B cell (primary cell): ENCODE results near the gene GDF11. TPM values are rescaled to one million over a fixed set of nuclear protein-coding genes. Genes with fewer than 3 reads are reported as not detected.
A peak's percentile ranks its signal among the peaks of the same experiment; 100 is the strongest.

Experiments used
- ATAC-seq: fragments of 200-7000 bp; cut with Tn5 transposase; one replicate; pipeline ENCODE4 v1.10.0; 2021; ENCODE audit warnings: low read depth, mild to moderate bottlenecking, moderate number of reproducible peaks, moderate library complexity
- CTCF ChIA-PET: fragments of 350-600 bp; sonication (Branson Sonifier 250); formaldehyde crosslinking; loops from one replicate; lab custom pipeline; 2021; ENCODE audit warnings: antibody characterized with exemption, inconsistent platforms; lab: Charles Lee
- POLR2A ChIA-PET: fragments of 350-600 bp; sonication (Branson Sonifier 250); formaldehyde crosslinking; loops from one replicate; lab custom pipeline; 2021; ENCODE audit warnings: antibody characterized with exemption; lab: Charles Lee
- DNase-seq: peaks from one replicate; pipeline ENCODE4 v3.0.0; 2013
- H2AFZ ChIP-seq: 2 replicates; pipeline ENCODE4 v1.6.1; 2012; ENCODE audit warnings: mild to moderate bottlenecking, low read depth, low read length; ENCODE audit not compliant: insufficient read depth, poor library complexity, severe bottlenecking
- H3K27ac ChIP-seq, 2 donors: 1 replicate in 1 of 2; 2 replicates in 1 of 2; pipeline ENCODE4 v1.5.1; 2012 to 2013; ENCODE audit warnings: low read length in 2 of 2, mild to moderate bottlenecking in 2 of 2, moderate library complexity in 1 of 2
- H3K27me3 ChIP-seq, 4 experiments: fragments of 200-600 bp in 1 of 4; sonication (generic) in 1 of 4; replicated peaks in 1 of 4; 1 replicate in 2 of 4; 2 replicates in 2 of 4; pipeline versions ENCODE4 v1.6.1 to v1.7.0; 2013 to 2016; ENCODE audit warnings: low read length in 3 of 4, mild to moderate bottlenecking in 2 of 4, mixed read lengths in 1 of 4, moderate library complexity in 1 of 4; ENCODE audit not compliant: insufficient read depth in 4 of 4, control insufficient read depth in 3 of 4; ENCODE audit errors: control extremely low read depth in 1 of 4
- H3K36me3 ChIP-seq, 2 experiments: replicated peaks in 1 of 2; 1 replicate in 1 of 2; 2 replicates in 1 of 2; pipeline versions ENCODE4 v1.6.1 to v1.7.1; 2013; ENCODE audit warnings: low read length in 1 of 2; ENCODE audit not compliant: insufficient read depth in 2 of 2, control insufficient read depth in 1 of 2; ENCODE audit errors: control extremely low read depth in 1 of 2, extremely low read depth in 1 of 2
- H3K4me1 ChIP-seq, 2 donors: fragments of 200-600 bp in 1 of 2; sonication (generic) in 1 of 2; 1 replicate in 1 of 2; 2 replicates in 1 of 2; pipeline versions ENCODE4 v1.5.1 to v1.6.1; 2013 to 2017; ENCODE audit warnings: low read length in 2 of 2; ENCODE audit not compliant: control insufficient read depth in 2 of 2, insufficient read depth in 2 of 2
- H3K4me2 ChIP-seq: replicated peaks from 2 replicates; pipeline ENCODE3; 2012; ENCODE audit warnings: mild to moderate bottlenecking, low read depth, low read length; ENCODE audit not compliant: poor library complexity, severe bottlenecking
- H3K4me3 ChIP-seq, 5 experiments: fragments of 200-600 bp in 1 of 5; sonication (generic) in 1 of 5; 1 replicate in 3 of 5; 2 replicates in 2 of 5; pipeline versions ENCODE4 v1.5.1 to v1.7.0; 2011 to 2016; ENCODE audit warnings: low read length in 4 of 5, mild to moderate bottlenecking in 4 of 5, low read depth in 2 of 5, control low read depth in 1 of 5, moderate library complexity in 1 of 5; ENCODE audit not compliant: insufficient read depth in 1 of 5; ENCODE audit errors: control extremely low read depth in 1 of 5, extremely low read depth in 1 of 5
- H3K79me2 ChIP-seq: fragments of 200-600 bp; sonication (generic); one replicate; pipeline ENCODE4 v1.6.0; 2016; ENCODE audit warnings: low read length; ENCODE audit not compliant: control insufficient read depth, insufficient read depth
- H3K9ac ChIP-seq: fragments of 200-600 bp; sonication (generic); 2 replicates; pipeline ENCODE4 v1.6.1; 2017; ENCODE audit warnings: mild to moderate bottlenecking, low read length, moderate library complexity
- H3K9me3 ChIP-seq, 3 donors: one replicate each; pipeline versions ENCODE4 v1.6.1 to v1.7.1; 2013; ENCODE audit warnings: low read length in 2 of 3; ENCODE audit not compliant: control insufficient read depth in 2 of 3, insufficient read depth in 1 of 3; ENCODE audit errors: control extremely low read depth in 1 of 3
- H4K20me1 ChIP-seq: 2 replicates; pipeline ENCODE4 v1.6.0; 2012; ENCODE audit warnings: mild to moderate bottlenecking, low read length; ENCODE audit not compliant: insufficient read depth, control insufficient read depth, poor library complexity, severe bottlenecking
- H3K27ac Mint-ChIP-seq: one replicate; pipeline ENCODE4 v1.8.0; 2021; ENCODE audit warnings: mixed read lengths
- H3K27me3 Mint-ChIP-seq: one replicate; pipeline ENCODE4 v1.8.0; 2021; ENCODE audit warnings: mixed read lengths
- H3K4me1 Mint-ChIP-seq: one replicate; pipeline ENCODE4 v1.8.0; 2021; ENCODE audit warnings: mixed read lengths
- H3K4me3 Mint-ChIP-seq: one replicate; pipeline ENCODE4 v1.8.0; 2021; ENCODE audit warnings: mixed read lengths
- H3K9me3 Mint-ChIP-seq: one replicate; pipeline ENCODE4 v1.8.0; 2022; ENCODE audit warnings: mixed read lengths; ENCODE audit not compliant: insufficient read depth
- EZH2 ChIP-seq: IDR thresholded peaks from 2 replicates; pipeline ENCODE4 v1.6.1; 2012; ENCODE audit warnings: borderline replicate concordance, low read depth, mild to moderate bottlenecking, moderate library complexity, low read length; ENCODE audit not compliant: insufficient read depth, poor library complexity, severe bottlenecking
- WGBS: methylation state at CpG from one replicate; pipeline ENCODE4 v1.1.5; 2013; ENCODE audit warnings: missing lambda C conversion rate; ENCODE audit not compliant: insufficient coverage; 5-methylcytosine and 5-hydroxymethylcytosine counted together
- intact Hi-C: fragments of 100-400 bp; cut with micrococcal nuclease; formaldehyde crosslinking; loops from one replicate; pipeline ENCODE4 v1.10.0; 2022
- polyA plus RNA-seq: library from polyadenylated mRNA; depleted of rRNA; stranded (reverse); fragments of >200 nt; gene quantifications from 2 replicates; pipeline ENCODE4 v1.2.3, GENCODE V29; 2012
- total RNA-seq, 2 donors: library from RNA; stranded (reverse); fragments of 120-200 nt in 1 of 2; gene quantifications; 1 replicate in 1 of 2; 2 replicates in 1 of 2; pipeline versions ENCODE4 v1.2.3 to v1.2.4, GENCODE V29; 2013 to 2022
- TF ChIP-seq, protein P1 (sequence below): fragments of 200-600 bp; IDR thresholded peaks from one replicate; pipeline ENCODE4 v1.8.0; 2022; ENCODE audit warnings: antibody characterized with exemption, mild to moderate bottlenecking

Gene GDF11
- total and polyA plus RNA-seq, 2 donors (not counting 1 experiment from before 2014, with no cell fraction given), result 4.4 to 11.3 TPM

DNA sequence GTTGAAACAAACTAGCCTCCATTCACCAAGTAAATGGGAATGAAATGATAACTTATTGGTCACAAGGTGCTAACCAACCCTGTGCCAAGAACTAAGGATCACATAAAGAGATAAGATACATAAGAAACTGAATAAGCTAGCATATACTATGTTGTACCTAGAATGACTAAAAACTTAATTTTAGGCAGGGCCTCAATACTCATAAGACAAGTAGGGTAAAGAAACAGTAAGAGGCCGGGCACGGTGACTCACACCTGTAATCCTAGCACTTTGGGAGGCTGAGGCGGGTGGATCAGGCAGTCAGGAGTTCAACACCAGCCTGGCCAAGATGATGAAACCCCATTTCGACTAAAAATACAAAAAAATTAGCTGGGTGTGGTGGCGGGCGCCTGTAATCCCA is 17.7 kb downstream of the GDF11 start:
- CTCF ChIA-PET, result no interaction called here
- H3K36me3 ChIP-seq, result peaks cover 13 to 66% of the 10 kb centered on the region in 2 experiments
- H3K9ac ChIP-seq, result no peak overlapping the region
- H3K4me2 ChIP-seq, result no peak overlapping the region
- no peaks in the 10 kb centered on the region for H3K27me3 Mint-ChIP-seq
- H3K27ac Mint-ChIP-seq, result peak overlapping the region; percentile 20
- H2AFZ ChIP-seq, result no peak overlapping the region
- WGBS, result 86% methylated on average over 4 of the region's 6 CpGs
- no peak overlapping the region for H3K4me3 ChIP-seq
- H3K4me3 Mint-ChIP-seq, result no peak overlapping the region
- intact Hi-C loops, result no loop called here
- POLR2A ChIA-PET, result no interaction called here
- ATAC-seq, result no peak
- H3K79me2 ChIP-seq, result no peaks in the 10 kb centered on the region
- no peaks in the 10 kb centered on the region for H3K4me1 Mint-ChIP-seq
- H3K27me3 ChIP-seq, result no peaks in the 10 kb centered on the region
- peaks cover 4% of the 10 kb centered on the region for H4K20me1 ChIP-seq
- H3K9me3 Mint-ChIP-seq, result no peaks in the 10 kb centered on the region
- no peak for TF ChIP-seq EZH2
- H3K27ac ChIP-seq, result no peak overlapping the region
- H3K4me1 ChIP-seq, result no peaks in the 10 kb centered on the region
- H3K9me3 ChIP-seq, result no peaks in the 10 kb centered on the region
- no peak for DNase-seq

DNA sequence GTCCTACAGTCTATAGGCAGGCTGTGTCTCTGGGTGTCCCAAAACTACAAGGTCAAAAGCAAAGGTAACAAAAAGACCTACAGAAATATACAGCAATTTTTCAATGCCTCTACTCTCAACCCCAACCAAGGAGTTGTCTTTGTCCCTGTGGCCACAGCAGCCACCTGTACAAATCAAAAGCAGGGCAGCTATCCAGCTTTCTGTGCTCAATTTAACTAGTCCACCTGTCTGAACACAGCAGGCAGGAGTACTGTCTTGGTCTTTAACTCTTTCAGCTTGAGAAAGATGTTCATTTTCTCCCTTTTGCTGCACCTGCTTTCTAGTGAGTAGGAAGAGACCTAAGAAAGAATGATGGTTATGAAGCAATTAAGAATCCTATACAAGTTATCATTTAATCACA is 19.7 kb downstream of the GDF11 start:
- H3K36me3 ChIP-seq, result peaks cover 9 to 60% of the 10 kb centered on the region in 2 experiments
- intact Hi-C loops, result no loop called here
- ATAC-seq, result no peak
- no peak overlapping the region for H3K4me3 ChIP-seq
- no peaks in the 10 kb centered on the region for H3K9me3 ChIP-seq
- Mint-ChIP-seq H3K27me3 (no peaks in the 10 kb centered on the region), H3K4me3 (no peak overlapping the region), H3K27ac (no peak overlapping the region), H3K9me3 (no peaks in the 10 kb centered on the region), H3K4me1 (no peaks in the 10 kb centered on the region)
- H3K9ac ChIP-seq, result no peak overlapping the region
- no peak for TF ChIP-seq EZH2
- TF ChIP-seq, protein P1, sequence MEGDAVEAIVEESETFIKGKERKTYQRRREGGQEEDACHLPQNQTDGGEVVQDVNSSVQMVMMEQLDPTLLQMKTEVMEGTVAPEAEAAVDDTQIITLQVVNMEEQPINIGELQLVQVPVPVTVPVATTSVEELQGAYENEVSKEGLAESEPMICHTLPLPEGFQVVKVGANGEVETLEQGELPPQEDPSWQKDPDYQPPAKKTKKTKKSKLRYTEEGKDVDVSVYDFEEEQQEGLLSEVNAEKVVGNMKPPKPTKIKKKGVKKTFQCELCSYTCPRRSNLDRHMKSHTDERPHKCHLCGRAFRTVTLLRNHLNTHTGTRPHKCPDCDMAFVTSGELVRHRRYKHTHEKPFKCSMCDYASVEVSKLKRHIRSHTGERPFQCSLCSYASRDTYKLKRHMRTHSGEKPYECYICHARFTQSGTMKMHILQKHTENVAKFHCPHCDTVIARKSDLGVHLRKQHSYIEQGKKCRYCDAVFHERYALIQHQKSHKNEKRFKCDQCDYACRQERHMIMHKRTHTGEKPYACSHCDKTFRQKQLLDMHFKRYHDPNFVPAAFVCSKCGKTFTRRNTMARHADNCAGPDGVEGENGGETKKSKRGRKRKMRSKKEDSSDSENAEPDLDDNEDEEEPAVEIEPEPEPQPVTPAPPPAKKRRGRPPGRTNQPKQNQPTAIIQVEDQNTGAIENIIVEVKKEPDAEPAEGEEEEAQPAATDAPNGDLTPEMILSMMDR, result no peak
- ChIA-PET POLR2A (no interaction called here), CTCF (interaction anchor here (1.1 kb wide), 1 partner anchor 34 kb away, joined by 3 read pairs; no protein-coding TSS in a partner anchor)
- no peak overlapping the region for H3K27ac ChIP-seq
- peaks cover 8% of the 10 kb centered on the region for H4K20me1 ChIP-seq
- H2AFZ ChIP-seq, result no peak overlapping the region
- no peak overlapping the region for H3K4me2 ChIP-seq
- no peaks in the 10 kb centered on the region for H3K79me2 ChIP-seq
- H3K4me1 ChIP-seq, result no peaks in the 10 kb centered on the region
- DNase-seq, result no peak
- no peaks in the 10 kb centered on the region for H3K27me3 ChIP-seq
